Central memory CD8-positive, alpha-beta T cell (primary cell): ENCODE data around the gene ZRANB1.

Source experiments
- ATAC-seq: fragments of 150-1000 bp; cut with Tn5 transposase; replicated peaks from 2 replicates; pipeline ENCODE4 v1.10.0; 2022; ENCODE audit warnings: mild to moderate bottlenecking, moderate FRiP score, moderate number of reproducible peaks; ENCODE audit not compliant: poor library complexity, severe bottlenecking; ENCODE audit errors: extremely low read depth
- DNase-seq, 2 donors: peaks; one replicate each; pipeline ENCODE4 v3.0.0; 2021; ENCODE audit warnings: low spot score in 2 of 2
- H3K27ac Mint-ChIP-seq: one replicate; pipeline ENCODE4 v1.8.0; 2022; ENCODE audit warnings: low read depth, mild to moderate bottlenecking, moderate library complexity, mixed read lengths
- H3K27me3 Mint-ChIP-seq: one replicate; pipeline ENCODE4 v1.8.0; 2022; ENCODE audit warnings: mixed read lengths
- H3K36me3 Mint-ChIP-seq: one replicate; pipeline ENCODE4 v1.8.0; 2022; ENCODE audit warnings: mild to moderate bottlenecking, moderate library complexity, mixed read lengths; ENCODE audit not compliant: insufficient read depth
- H3K4me1 Mint-ChIP-seq: one replicate; pipeline ENCODE4 v1.8.0; 2022; ENCODE audit warnings: mixed read lengths
- H3K4me3 Mint-ChIP-seq: one replicate; pipeline ENCODE4 v1.8.0; 2022; ENCODE audit warnings: mild to moderate bottlenecking, moderate library complexity, mixed read lengths
- H3K9me3 Mint-ChIP-seq: one replicate; pipeline ENCODE4 v1.8.0; 2022; ENCODE audit warnings: mixed read lengths

Gene ZRANB1

DNA sequence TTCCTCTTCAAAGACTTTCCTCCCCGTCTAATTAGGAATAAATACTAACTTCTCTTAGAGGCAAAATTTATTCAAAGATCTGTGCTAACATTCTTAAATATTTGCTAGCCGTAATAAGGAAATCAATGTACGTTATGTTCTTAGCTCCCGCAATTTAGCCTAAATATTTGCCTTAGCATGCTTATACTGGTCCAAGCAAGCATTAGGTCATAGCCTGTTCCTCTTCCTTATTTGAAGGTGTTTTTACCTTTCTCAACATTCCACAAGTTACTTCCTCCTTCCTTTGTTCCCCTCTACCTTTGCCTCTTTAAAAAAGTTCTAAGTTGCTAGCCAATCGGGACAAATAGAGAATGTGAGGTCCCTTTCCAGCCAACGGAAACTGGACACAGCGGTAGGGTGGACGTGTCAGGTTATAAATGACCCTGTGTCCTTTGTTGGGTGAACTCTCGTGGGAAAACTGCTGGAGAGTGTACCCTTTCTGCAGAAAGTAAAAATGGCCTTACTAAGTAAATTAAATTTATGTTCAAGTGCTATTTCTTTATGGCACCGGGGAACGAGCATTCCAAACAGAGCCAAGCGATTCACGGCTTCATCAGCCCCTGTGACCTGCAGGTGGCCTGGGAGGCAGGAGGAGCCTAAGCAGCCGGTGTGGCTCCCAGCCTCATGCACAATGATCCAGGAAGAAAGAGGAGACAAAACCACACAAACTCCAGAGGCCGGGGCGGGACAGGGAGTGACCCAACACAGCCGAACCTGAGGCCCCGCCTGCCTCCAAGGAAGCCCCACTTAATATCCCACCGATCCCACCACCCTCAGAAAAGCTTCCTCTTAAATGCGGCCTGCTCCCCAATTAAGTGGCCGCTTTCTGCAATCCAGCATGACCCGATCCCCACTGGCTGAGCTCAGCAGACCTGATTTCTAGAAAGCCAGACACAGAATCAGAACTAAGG, 67.0 kb downstream of the ZRANB1 start:
- Mint-ChIP-seq H3K36me3 (peaks cover 2% of the 10 kb centered on the region), H3K27ac (no peak overlapping the region), H3K4me1 (peaks cover 3% of the 10 kb centered on the region), H3K27me3 (peaks cover 31% of the 10 kb centered on the region), H3K4me3 (no peak overlapping the region), H3K9me3 (no peaks in the 10 kb centered on the region)
- no peak for DNase-seq
- ATAC-seq: no peak

DNA sequence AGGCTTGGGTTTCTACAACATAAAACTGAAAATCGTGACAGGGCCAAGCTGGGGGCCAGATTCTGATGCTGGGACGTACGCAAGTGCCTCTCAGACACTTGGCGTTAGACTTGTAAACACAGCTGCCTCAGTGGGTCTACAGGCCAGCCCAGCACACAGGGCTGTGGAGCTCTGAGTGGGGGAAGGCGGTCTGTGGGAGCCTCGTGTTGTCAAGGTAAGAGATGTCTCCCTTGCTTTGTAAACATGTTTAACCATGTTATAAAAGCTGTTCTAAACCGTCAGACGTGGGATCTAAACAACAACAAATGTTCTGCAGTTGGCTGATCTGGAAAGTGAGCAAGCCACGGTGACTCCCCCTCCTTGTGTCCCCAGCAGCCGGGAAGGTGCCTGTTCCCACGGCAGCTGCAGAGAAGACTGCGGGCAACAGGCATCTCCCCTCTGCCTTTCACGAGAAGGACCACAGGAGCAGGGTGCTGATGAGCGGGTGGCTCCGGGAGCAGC, 67.8 kb downstream of the ZRANB1 start:
- peaks cover 5% of the 10 kb centered on the region for H3K4me1 Mint-ChIP-seq

DNA sequence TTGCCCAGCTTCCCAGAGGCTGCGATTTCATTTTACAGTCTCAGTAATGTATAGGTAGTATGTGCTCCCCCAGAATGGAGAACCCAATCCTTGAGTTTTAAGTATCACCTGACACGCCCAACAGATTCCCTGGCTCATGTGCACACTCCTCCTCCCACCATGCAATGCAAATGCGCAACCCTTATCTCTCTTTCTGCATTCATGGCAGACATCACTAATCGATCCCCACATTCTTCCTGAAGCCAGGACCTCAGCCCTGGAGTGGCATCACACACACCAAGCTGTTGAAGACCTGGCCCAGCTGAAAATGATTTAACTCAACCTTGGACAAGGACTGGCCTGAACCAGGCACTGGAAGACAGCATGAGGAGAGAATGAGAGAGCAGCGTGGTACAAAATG, 68.4 kb downstream of the ZRANB1 start:
- peaks cover 2% of the 10 kb centered on the region for H3K36me3 Mint-ChIP-seq
- no peaks in the 10 kb centered on the region for H3K9me3 Mint-ChIP-seq

More for the DNA sequence above, 67.8 kb downstream of the ZRANB1 start:
- DNase-seq (no peak), ATAC-seq (no peak)
- Mint-ChIP-seq H3K4me3 (no peak overlapping the region), H3K9me3 (no peaks in the 10 kb centered on the region), H3K27ac (no peak overlapping the region), H3K36me3 (peaks cover 2% of the 10 kb centered on the region), H3K27me3 (peaks cover 38% of the 10 kb centered on the region)

DNA sequence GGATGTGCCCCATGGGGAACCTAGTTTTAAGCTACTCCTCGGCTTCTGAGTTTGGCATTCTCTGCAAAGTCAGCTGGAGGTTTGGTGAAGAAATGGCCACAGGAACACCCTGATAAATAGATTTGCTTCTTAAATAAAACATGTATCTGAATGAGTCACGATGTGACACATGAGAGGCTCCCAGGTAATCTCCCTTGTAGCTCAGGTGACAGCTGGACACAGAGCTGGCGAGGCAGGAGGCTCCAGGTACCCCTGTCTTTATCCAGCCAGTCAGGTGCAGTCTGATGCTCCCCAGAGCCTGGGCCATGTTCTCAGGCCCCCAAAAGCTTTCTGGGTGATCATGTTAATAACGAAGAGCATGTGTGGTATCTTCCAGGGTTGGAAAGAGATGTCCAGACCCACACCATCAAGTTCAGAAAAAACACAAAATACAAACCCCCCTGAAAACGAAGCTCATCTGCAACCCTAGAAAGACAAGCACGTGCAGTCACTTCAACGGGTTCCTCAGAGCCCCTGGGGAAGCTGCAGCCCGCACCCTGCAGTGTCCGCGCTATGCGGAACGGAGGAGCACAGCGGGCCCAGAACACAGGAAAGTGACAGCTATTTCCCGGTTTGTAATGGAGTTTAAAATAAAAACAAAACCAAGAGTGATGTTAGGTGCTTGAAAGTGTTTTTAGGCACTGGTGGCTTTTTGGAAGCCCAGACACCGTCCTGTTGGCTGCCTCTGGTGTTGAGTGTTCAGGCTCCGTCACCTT, 69.4 kb downstream of the ZRANB1 start:
- Mint-ChIP-seq H3K27ac (no peak overlapping the region), H3K4me3 (no peak overlapping the region), H3K36me3 (no peaks in the 10 kb centered on the region), H3K9me3 (no peaks in the 10 kb centered on the region), H3K4me1 (peaks cover 11% of the 10 kb centered on the region), H3K27me3 (peaks cover 43% of the 10 kb centered on the region)
- DNase-seq (no peak), ATAC-seq (no peak)

More for the DNA sequence above, 68.4 kb downstream of the ZRANB1 start:
- peaks cover 7% of the 10 kb centered on the region for H3K4me1 Mint-ChIP-seq
- H3K27ac Mint-ChIP-seq: no peak overlapping the region
- no peak overlapping the region for H3K4me3 Mint-ChIP-seq
- H3K27me3 Mint-ChIP-seq: peaks cover 42% of the 10 kb centered on the region
- DNase-seq (no peak), ATAC-seq (no peak)

DNA sequence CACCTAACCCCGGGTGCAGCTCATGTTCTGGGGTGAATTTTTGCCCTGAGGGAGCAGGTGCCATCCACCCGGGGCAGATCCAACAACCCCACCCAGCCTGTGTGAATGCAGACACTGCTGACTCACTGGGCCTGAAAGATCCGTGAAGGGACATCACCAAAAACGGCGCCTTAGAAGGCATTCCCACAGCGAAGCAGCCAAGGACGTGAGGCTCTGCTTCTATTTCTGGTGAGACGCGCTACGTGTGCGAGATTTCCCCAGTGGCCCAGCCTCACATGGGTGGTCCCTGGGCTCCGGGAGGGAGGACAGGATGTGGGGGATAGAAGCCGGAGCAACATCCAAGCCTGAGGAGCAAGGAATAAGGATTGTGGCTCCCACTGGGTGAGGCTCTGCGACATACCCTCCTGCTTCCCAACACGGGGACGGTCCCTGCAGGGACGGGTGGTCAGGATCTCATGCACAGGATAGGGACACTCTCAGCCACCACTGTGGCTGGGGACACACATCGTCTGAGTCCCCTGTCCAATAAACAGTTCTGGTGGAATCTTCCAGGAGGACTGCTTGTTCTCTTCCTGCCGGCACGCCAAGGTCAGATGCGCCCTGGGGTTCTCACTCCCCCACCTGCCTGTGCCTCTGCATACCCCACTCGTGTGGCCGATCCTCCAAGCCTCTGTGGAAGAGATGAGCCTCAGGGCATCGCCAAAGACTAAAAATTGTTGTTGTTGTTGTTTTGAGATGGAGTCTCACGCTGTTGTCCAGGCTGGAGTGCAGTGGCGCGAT, 70.2 kb downstream of the ZRANB1 start:
- no peak overlapping the region for H3K4me3 Mint-ChIP-seq
- DNase-seq: no peak
- H3K9me3 Mint-ChIP-seq: no peaks in the 10 kb centered on the region
- peaks cover 11% of the 10 kb centered on the region for H3K4me1 Mint-ChIP-seq
- peaks cover 41% of the 10 kb centered on the region for H3K27me3 Mint-ChIP-seq
- H3K36me3 Mint-ChIP-seq: no peaks in the 10 kb centered on the region
- no peak for ATAC-seq
- H3K27ac Mint-ChIP-seq: no peak overlapping the region

DNA sequence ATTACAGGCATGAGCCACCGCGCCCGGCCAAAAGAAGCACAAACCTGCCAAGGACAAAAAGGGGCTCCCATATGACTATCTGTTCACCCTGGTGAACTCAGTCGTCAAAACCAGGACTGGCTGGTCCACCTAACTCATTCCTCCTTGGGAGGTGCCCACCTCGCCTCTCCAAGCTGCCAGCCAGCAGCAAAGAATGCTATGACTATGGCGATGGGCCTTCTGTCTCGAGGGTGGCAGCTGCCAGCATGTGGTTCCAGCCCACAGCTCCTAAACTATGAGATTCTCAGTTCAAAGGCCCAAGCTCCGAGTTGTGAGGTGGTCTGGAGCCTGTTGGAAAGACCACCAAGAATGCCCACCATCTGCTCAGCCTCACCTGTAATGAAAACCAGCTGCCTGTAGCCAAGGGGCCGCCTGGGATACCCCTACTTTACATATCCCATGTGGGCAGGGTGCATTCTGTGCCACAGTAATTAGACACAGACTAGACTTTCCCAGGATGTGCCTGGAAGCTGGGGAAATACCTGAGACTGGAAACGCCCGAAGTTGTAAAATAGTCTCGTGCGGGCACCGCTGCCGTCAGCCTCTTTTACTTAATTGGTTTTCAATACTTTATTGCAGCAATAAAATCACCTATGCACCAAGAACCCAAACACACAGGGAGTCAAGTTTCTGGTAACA, 71.1 kb downstream of the ZRANB1 start:
- H3K4me1 Mint-ChIP-seq: peaks cover 11% of the 10 kb centered on the region
- no peak overlapping the region for H3K27ac Mint-ChIP-seq
- no peaks in the 10 kb centered on the region for H3K9me3 Mint-ChIP-seq
- no peaks in the 10 kb centered on the region for H3K36me3 Mint-ChIP-seq
- no peak overlapping the region for H3K4me3 Mint-ChIP-seq
- peaks cover 40% of the 10 kb centered on the region for H3K27me3 Mint-ChIP-seq
- ATAC-seq: no peak
- DNase-seq: no peak

DNA sequence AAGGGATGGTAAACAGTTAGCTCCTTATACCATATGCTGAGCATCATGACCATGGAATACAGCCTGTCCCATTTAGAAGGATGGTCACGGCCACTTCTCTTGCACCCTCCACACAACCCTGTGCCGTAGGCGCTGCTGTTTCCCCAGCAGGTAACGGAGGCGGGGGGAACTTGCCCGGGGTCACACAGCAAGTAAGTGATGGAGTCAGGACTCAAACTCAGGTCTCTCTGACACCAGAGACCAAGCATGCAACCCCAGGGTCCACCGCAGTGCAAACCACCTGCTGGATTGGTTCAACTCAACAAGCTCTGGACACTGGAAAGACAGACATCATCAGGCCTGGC, 71.6 kb downstream of the ZRANB1 start:
- Mint-ChIP-seq H3K27ac (no peak overlapping the region), H3K4me1 (peaks cover 11% of the 10 kb centered on the region), H3K4me3 (no peak overlapping the region), H3K9me3 (no peaks in the 10 kb centered on the region), H3K36me3 (no peaks in the 10 kb centered on the region), H3K27me3 (peaks cover 40% of the 10 kb centered on the region)
- ATAC-seq (no peak), DNase-seq (no peak)

DNA sequence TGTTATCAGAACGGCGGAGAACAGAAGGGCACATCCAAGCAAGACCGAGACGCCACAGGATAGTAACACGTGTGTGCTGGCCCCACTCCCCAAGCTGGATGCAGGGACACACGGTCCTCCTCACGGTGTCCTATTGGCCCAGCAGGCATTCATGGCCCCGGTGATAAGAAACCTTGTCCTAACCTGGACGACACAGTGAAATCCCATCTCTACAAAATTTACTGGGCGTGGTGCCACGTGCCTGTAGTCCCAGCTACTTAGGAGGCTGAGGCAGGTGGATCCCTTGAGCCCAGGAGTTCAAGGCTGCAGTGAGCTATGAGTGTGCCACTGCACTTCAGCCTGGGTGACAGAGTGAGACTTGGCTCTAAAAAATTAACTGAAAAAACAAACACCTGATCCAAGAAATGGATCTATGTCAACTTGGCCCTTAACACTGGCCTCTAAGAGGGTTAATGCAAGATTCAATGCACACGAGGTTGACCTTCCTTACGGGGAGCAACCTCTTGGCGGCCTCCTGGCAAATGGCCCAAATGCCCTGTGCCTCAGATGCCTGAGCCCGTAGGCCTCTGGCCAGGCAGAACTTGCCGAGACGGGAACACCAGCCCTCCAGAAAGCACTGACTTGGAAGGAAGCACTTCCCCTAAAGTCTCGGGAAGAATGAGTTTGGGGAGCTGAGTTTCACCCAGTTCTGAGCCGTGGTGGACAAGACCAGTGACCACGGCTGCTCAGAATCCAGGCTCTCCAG, 72.3 kb downstream of the ZRANB1 start:
- Mint-ChIP-seq H3K27me3 (peaks cover 40% of the 10 kb centered on the region), H3K27ac (no peak overlapping the region), H3K9me3 (no peaks in the 10 kb centered on the region), H3K4me1 (peaks cover 11% of the 10 kb centered on the region), H3K36me3 (no peaks in the 10 kb centered on the region), H3K4me3 (no peak overlapping the region)
- no peak for ATAC-seq
- no peak for DNase-seq

DNA sequence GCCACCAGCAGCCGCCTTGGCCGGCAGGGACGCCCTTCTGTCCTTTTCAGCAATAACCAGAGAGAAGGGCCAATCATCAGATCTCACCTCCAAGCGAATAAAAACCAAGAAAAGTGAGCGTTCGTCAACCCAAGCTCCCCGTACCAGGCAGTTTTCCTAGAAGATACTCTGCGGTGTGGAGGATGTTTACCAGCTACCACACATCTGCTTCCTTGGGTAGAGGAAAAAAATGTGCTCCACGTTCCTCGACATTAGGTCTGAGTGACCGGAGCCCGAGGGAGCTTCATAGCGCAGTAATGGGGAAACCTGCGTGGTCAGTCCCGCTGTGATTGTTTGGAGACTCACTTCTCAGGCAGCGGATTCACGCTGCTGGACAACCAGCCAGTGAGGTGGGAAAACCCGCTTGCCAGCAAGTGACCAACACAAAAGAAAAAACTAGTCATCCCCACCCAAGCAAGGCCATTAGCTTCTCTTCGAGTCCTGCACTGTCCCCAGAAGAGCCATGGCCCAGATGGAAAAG, 73.0 kb downstream of the ZRANB1 start:
- DNase-seq: no peak
- peak overlapping the region; percentile 29 for H3K4me3 Mint-ChIP-seq
- no peaks in the 10 kb centered on the region for H3K9me3 Mint-ChIP-seq
- H3K4me1 Mint-ChIP-seq: peaks cover 11% of the 10 kb centered on the region
- H3K27ac Mint-ChIP-seq: no peak overlapping the region
- no peak for ATAC-seq
- peaks cover 38% of the 10 kb centered on the region for H3K27me3 Mint-ChIP-seq
- H3K36me3 Mint-ChIP-seq: no peaks in the 10 kb centered on the region

DNA sequence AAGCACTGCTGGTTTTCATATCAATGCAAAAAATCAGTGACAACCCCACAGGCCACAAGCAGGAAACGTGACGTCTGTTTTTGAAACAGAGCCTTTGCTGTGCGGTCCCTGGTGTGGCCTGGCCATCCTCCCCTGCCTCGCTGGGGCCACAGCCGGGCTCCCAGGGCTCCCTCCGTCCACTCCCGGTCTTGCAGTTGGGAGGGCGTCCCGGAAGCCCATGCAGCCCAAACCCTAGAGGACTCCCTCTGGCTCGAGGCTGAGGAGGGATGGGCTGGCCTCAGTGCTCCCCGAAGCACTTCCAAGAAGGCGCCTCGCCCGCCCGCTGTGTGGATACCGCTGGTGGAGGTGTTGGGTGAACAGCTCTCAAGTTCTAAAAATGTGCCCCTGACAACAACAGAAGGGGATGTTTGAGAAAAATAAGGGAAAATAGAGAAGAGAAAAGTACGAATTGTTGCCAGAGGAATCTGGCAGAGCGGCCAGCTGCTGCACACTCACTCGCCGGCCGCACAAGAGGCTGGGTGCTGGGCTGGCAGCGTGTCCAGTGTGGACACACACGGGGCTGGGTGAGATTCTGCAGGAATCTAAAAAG, 73.5 kb downstream of the ZRANB1 start:
- H3K4me1 Mint-ChIP-seq: peaks cover 11% of the 10 kb centered on the region
- DNase-seq (no peak), ATAC-seq (peak; percentile 78)
- H3K4me3 Mint-ChIP-seq: peak overlapping the region; percentile 29
- H3K36me3 Mint-ChIP-seq: no peaks in the 10 kb centered on the region
- peaks cover 33% of the 10 kb centered on the region for H3K27me3 Mint-ChIP-seq
- H3K9me3 Mint-ChIP-seq: no peaks in the 10 kb centered on the region
- H3K27ac Mint-ChIP-seq: no peak overlapping the region

DNA sequence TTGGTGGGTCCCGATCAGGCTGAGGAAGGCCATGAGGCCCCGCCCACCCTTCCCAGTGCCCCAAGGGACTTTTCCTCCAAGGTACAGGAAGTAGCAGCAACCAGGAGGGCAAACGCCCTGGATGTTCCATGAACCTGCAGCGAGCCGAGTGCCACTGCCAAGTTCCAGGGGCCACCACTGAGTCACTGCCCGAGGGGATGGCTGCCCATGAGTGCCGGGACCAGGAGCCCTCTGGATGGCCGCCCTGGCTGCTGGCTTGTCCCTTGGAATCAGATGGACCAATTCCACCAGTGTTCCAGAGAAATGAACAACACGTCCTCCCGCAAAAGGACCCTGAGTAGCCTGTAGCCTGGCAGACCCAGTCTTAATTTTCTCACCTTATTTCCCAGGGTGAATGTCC, 74.2 kb downstream of the ZRANB1 start:
- Mint-ChIP-seq H3K9me3 (no peaks in the 10 kb centered on the region), H3K27ac (no peak overlapping the region), H3K27me3 (peaks cover 28% of the 10 kb centered on the region), H3K4me1 (peaks cover 11% of the 10 kb centered on the region), H3K4me3 (no peak overlapping the region), H3K36me3 (no peaks in the 10 kb centered on the region)
- DNase-seq (no peak), ATAC-seq (no peak)
